Measurements from ENCODE around the gene INTS14.
A peak's percentile ranks its signal among the peaks of the same experiment; 100 is the strongest.

Gene INTS14

DNA sequence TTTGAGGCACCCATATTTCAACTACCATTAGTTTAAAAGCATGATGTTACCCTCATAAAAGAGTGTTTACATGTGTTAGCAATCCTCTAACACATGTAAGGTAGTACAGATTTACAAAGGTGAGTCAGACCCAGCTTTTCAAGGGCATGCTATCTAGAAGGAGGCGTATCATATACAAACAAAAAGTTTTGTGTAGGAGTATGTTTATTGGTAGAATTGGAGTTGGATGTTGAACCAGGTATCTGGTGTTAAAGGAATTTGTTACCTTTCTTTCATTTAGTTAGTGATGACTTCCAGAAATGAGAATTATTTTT lies 78.2 kb downstream of the INTS14 start:
- Histone ChIP-seq H3K9me3 (ENCODE audit: insufficient read depth, low read length, severe bottlenecking) (no peaks in the 10 kb centered on the region), H3K4me1 (ENCODE audit: insufficient read depth, low read length) (peaks cover 30% of the 10 kb centered on the region), H2AFZ (ENCODE audit: low read depth, low read length) (no peak overlapping the region), H3K4me2 (ENCODE audit: insufficient read depth, low read length) (peak overlapping the region; percentile 51), H4K20me1 (ENCODE audit: insufficient read depth, low read length) (peaks cover 48% of the 10 kb centered on the region), H3K9ac (ENCODE audit: low read depth, low read length) (peak overlapping the region; percentile 10; the same call in 1 of the 2 replicates), H3K36me3 (ENCODE audit: insufficient read depth, low read length) (peaks cover 26% of the 10 kb centered on the region), H3K27ac (ENCODE audit: low read length) (no peak overlapping the region), H3K4me3 (ENCODE audit: low read depth in 1 of 2, low read length in 2 of 2) (peak overlapping the region in 1 of 2 experiments; percentile 6; a peak in 1 of 4 replicates), H3K27me3 (ENCODE audit: insufficient read depth, low read length, poor library complexity) (no peaks in the 10 kb centered on the region), H3K79me2 (ENCODE audit: insufficient read depth, low read length) (peaks cover 77% of the 10 kb centered on the region)
- no peak for TF ChIP-seq CTCF (IDR thresholded peaks at IDR 0.05; ENCODE audit: borderline replicate concordance, extremely low read depth, low read length, poor library complexity, severe bottlenecking)
- TF ChIP-seq EZH2 (IDR thresholded peaks at IDR 0.05; ENCODE audit: borderline replicate concordance, low read depth, low read length, severe bottlenecking): no peak
- DNase-seq (no peak), ATAC-seq (ENCODE audit: insufficient read depth, low read depth) (no peak)

DNA sequence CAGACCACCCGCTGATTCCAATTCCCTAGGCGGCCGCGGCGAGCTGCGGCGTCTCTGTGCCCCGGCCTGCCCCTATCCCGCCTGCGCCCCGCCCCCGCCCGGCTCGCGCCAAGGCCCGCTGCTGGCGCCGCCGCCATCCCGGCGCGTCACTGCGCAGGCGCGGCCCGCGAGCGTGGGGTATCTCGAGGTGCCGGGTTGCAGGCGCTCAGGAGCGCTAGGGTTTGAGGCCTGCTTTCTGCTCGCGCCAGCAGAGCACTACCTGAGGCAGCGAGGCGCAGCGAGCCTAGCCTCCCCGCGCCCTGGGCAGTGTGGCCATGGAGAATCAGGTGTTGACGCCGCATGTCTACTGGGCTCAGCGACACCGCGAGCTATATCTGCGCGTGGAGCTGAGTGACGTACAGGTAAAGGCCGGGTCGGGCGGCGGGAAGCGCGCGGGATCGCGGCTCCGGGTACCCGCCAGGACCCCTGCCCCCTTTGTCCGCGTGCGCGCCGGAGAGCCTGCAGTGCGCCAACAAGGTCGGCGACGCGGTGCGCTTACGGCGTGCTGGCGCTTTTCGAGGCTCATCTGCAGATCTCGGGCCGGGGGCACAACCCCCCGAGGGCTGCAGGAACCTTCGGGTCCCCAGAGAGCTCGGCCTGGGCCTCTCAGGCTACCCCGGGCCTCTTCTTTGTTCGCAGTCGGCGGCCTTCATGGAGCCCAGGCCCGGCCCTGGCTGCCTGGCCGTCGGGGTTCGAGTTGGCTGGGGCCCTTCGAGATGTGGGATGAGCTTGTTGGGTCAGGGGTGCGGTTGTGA lies 80.4 kb downstream of the INTS14 start, which contains the start of gene HACD3:
Gene HACD3, plus strand, starts transcription at position 146 of the 794 bp plus-strand sequence. Its CDS starts 169 bp downstream, at position 315.
- TF ChIP-seq CTCF (IDR thresholded peaks at IDR 0.05; ENCODE audit: borderline replicate concordance, extremely low read depth, low read length, poor library complexity, severe bottlenecking) (no peak), EZH2 (IDR thresholded peaks at IDR 0.05; ENCODE audit: borderline replicate concordance, low read depth, low read length, severe bottlenecking) (no peak)
- H2AFZ ChIP-seq (ENCODE audit: low read depth, low read length): peak within 1 kb of the TSS; percentile 98

GRCh38 chr15:65529762-65530317 lies 81.1 kb downstream of the INTS14 start:
- Histone ChIP-seq H2AFZ (ENCODE audit: low read depth, low read length) (peak overlapping the region; percentile 98), H3K9me3 (ENCODE audit: insufficient read depth, low read length, severe bottlenecking) (no peaks in the 10 kb centered on the region), H3K79me2 (ENCODE audit: insufficient read depth, low read length) (peaks cover 49% of the 10 kb centered on the region), H3K9ac (ENCODE audit: low read depth, low read length) (peak overlapping the region; percentile 99), H3K36me3 (ENCODE audit: insufficient read depth, low read length) (peaks cover 15% of the 10 kb centered on the region), H3K27me3 (ENCODE audit: insufficient read depth, low read length, poor library complexity) (no peaks in the 10 kb centered on the region), H4K20me1 (ENCODE audit: insufficient read depth, low read length) (peaks cover 26% of the 10 kb centered on the region), H3K27ac (ENCODE audit: low read length) (peak overlapping the region; percentile 81), H3K4me3 (ENCODE audit: low read depth in 1 of 2, low read length in 2 of 2) (peak overlapping the region; percentile 17 to 95; a peak in 3 of 4 replicates), H3K4me2 (ENCODE audit: insufficient read depth, low read length) (peak overlapping the region; percentile 77), H3K4me1 (ENCODE audit: insufficient read depth, low read length) (peaks cover 30% of the 10 kb centered on the region)
- no peak for DNase-seq
- ATAC-seq (ENCODE audit: insufficient read depth, low read depth): no peak; the same call in 2 of the 3 replicates
- TF ChIP-seq EZH2 (IDR thresholded peaks at IDR 0.05; ENCODE audit: borderline replicate concordance, low read depth, low read length, severe bottlenecking) (no peak), CTCF (IDR thresholded peaks at IDR 0.05; ENCODE audit: borderline replicate concordance, extremely low read depth, low read length, poor library complexity, severe bottlenecking) (no peak)

More for the DNA sequence above, 80.4 kb downstream of the INTS14 start, which contains the start of gene HACD3:
- Histone ChIP-seq H3K27me3 (ENCODE audit: insufficient read depth, low read length, poor library complexity) (no peaks in the 10 kb centered on the region), H3K27ac (ENCODE audit: low read length) (peak within 1 kb of the TSS; percentile 97), H3K4me1 (ENCODE audit: insufficient read depth, low read length) (peaks cover 30% of the 10 kb centered on the region), H4K20me1 (ENCODE audit: insufficient read depth, low read length) (peaks cover 31% of the 10 kb centered on the region), H3K9me3 (ENCODE audit: insufficient read depth, low read length, severe bottlenecking) (no peaks in the 10 kb centered on the region), H3K4me2 (ENCODE audit: insufficient read depth, low read length) (peak within 1 kb of the TSS; percentile 77), H3K79me2 (ENCODE audit: insufficient read depth, low read length) (peaks cover 56% of the 10 kb centered on the region), H3K4me3 (ENCODE audit: low read depth in 1 of 2, low read length in 2 of 2) (peak within 1 kb of the TSS; percentile 89 to 95), H3K9ac (ENCODE audit: low read depth, low read length) (peak within 1 kb of the TSS; percentile 99), H3K36me3 (ENCODE audit: insufficient read depth, low read length) (peaks cover 18% of the 10 kb centered on the region)
- DNase-seq (peak; percentile 89), ATAC-seq (ENCODE audit: insufficient read depth, low read depth) (peak; percentile 95)
